ENCODE data around the gene DDX21. TPM values are rescaled to one million over a fixed set of nuclear protein-coding genes. Genes with fewer than 3 reads are reported as not detected.

The DDX21 gene
- total RNA-seq, 2 donors from 2014 or later = 21.4 to 30.0 TPM

GRCh38 chr10:68981074-68981473 is 25.1 kb downstream of the DDX21 start:
- Histone ChIP-seq H3K4me3 (no peak overlapping the region), H3K4me1 (no peaks in the 10 kb centered on the region), H3K27ac (no peak overlapping the region), H3K9me3 (no peaks in the 10 kb centered on the region), H3K27me3 (no peaks in the 10 kb centered on the region), H3K36me3 (peaks cover 73% of the 10 kb centered on the region)
- TF ChIP-seq, protein P1, sequence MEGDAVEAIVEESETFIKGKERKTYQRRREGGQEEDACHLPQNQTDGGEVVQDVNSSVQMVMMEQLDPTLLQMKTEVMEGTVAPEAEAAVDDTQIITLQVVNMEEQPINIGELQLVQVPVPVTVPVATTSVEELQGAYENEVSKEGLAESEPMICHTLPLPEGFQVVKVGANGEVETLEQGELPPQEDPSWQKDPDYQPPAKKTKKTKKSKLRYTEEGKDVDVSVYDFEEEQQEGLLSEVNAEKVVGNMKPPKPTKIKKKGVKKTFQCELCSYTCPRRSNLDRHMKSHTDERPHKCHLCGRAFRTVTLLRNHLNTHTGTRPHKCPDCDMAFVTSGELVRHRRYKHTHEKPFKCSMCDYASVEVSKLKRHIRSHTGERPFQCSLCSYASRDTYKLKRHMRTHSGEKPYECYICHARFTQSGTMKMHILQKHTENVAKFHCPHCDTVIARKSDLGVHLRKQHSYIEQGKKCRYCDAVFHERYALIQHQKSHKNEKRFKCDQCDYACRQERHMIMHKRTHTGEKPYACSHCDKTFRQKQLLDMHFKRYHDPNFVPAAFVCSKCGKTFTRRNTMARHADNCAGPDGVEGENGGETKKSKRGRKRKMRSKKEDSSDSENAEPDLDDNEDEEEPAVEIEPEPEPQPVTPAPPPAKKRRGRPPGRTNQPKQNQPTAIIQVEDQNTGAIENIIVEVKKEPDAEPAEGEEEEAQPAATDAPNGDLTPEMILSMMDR (IDR thresholded peaks at IDR 0.05) = peak in 1 of 2 donors; percentile 15
- no peak for DNase-seq (ENCODE audit: low spot score)

- Histone ChIP-seq H3K27ac (no peak overlapping the region), H3K4me3 (no peak overlapping the region), H3K9me3 (no peaks in the 10 kb centered on the region), H3K27me3 (no peaks in the 10 kb centered on the region), H3K4me1 (no peaks in the 10 kb centered on the region), H3K36me3 (peaks cover 62% of the 10 kb centered on the region)
- TF ChIP-seq, protein P1 (IDR thresholded peaks at IDR 0.05) = no peak
- DNase-seq (ENCODE audit: low spot score) = no peak
Measured at GRCh38 chr10:68982389-68982788, 26.4 kb downstream of the DDX21 start.

- no peak overlapping the region for H3K4me3 ChIP-seq
- peaks cover 27% of the 10 kb centered on the region for H3K36me3 ChIP-seq
- no peaks in the 10 kb centered on the region for H3K9me3 ChIP-seq
- H3K27ac ChIP-seq = no peak overlapping the region
- H3K27me3 ChIP-seq = no peaks in the 10 kb centered on the region
- peaks cover 0 to 35% of the 10 kb centered on the region in 2 donors for H3K4me1 ChIP-seq
- TF ChIP-seq, protein P1 (IDR thresholded peaks at IDR 0.05) = no peak
- DNase-seq (ENCODE audit: low spot score) = no peak
Measured at GRCh38 chr10:68987611-68988010, 31.6 kb downstream of the DDX21 start.

GRCh38 chr10:68988530-68989316 is 32.8 kb downstream of the DDX21 start, which contains the start of gene KIFBP:
Gene KIFBP (plus strand): TSS chr10:68988803. CDS start chr10:68988833, 30 bp downstream.
- Histone ChIP-seq H3K4me1 (peaks cover 0 to 46% of the 10 kb centered on the region in 2 donors), H3K36me3 (peaks cover 16% of the 10 kb centered on the region), H3K27ac (peak within 1 kb of the TSS; percentile 89 to 91), H3K9me3 (no peaks in the 10 kb centered on the region), H3K27me3 (no peaks in the 10 kb centered on the region), H3K4me3 (peak within 1 kb of the TSS; percentile 97 to 98)
- TF ChIP-seq, protein P1 (IDR thresholded peaks at IDR 0.05) = peak; percentile 22 to 58
- peak; percentile 96 for DNase-seq (ENCODE audit: low spot score)

DNA sequence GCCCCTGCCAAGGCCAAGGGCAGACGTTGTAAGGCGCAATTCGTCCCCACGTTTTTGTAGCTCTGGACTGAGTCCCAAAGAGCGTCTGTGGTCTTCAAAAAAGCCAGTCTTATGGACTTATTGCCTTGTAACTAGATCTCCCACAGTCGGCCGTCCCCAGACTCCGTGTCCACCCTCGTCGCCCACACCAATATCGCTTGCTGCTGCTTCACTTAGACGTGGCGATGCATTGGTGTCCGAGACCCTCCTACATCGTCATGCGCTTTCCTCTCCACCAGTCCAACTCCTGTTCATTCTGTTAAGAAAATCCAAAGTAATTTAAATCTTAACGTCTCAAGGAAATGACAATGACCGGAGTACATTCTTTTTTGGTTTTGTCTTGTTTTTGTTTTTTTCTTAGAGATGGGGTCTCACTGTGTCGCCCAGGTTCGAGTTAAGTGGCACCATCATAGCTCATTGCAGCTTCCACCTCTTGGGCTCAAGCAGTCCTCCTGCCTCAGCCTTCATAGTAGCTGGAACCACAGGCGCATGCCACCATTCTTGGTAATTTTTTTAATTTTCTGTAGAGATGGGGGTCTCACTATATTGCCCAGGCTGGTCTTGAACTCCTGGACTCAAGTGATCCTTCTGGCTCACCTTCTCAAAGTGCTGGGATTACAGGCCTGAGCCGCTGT is 33.5 kb downstream of the DDX21 start:
- no peaks in the 10 kb centered on the region for H3K27me3 ChIP-seq
- peaks cover 9% of the 10 kb centered on the region for H3K36me3 ChIP-seq
- H3K27ac ChIP-seq = peak overlapping the region; percentile 89 to 91
- H3K9me3 ChIP-seq = no peaks in the 10 kb centered on the region
- TF ChIP-seq, protein P1 (IDR thresholded peaks at IDR 0.05) = no peak
- peaks cover 0 to 48% of the 10 kb centered on the region in 2 donors for H3K4me1 ChIP-seq
- H3K4me3 ChIP-seq = peak overlapping the region; percentile 97 to 98
- DNase-seq (ENCODE audit: low spot score) = no peak

Data from right atrium auricular region (tissue), 2 donors.